Measurements from ENCODE around the gene FNDC8. TPM values are rescaled to one million over a fixed set of nuclear protein-coding genes. Genes with fewer than 3 reads are reported as not detected.
"Not testable (repeated sequence)": the region's sequence is repeated elsewhere in the genome, so short reads cannot be mapped to it uniquely, and the experiment has no call there.

FNDC8 gene
- polyA plus RNA-seq, 1 of the 3 experiments (the other 2 are of a cell fraction) = not detected

- H3K4me2 ChIP-seq = no peak overlapping the region
- H3K79me2 ChIP-seq (ENCODE audit: insufficient read depth) = no peaks in the 10 kb centered on the region
- H4K20me1 ChIP-seq (ENCODE audit: insufficient read depth) = no peaks in the 10 kb centered on the region
- H2AFZ ChIP-seq (ENCODE audit: low read depth) = no peak overlapping the region
- TF ChIP-seq MEF2A (IDR thresholded peaks at IDR 0.05; ENCODE audit: borderline replicate concordance, low read depth) = no peak
- no peak for TF ChIP-seq POLR2AphosphoS5 (IDR thresholded peaks at IDR 0.05; ENCODE audit: low read depth, low read length)
- TF ChIP-seq MXI1 (IDR thresholded peaks at IDR 0.05; ENCODE audit: low read depth, low read length) = no peak
- TF ChIP-seq FOXJ3 (CRISPR knock-in tag; IDR thresholded peaks at IDR 0.05) = no peak
- no peak overlapping the region for H3K27ac ChIP-seq (ENCODE audit: low read depth in 2 of 2, low read length in 1 of 2)
- H3K36me3 ChIP-seq (replicated peaks in 1 of 2; ENCODE audit: control insufficient read depth in 1 of 2, insufficient read depth in 2 of 2, low read length in 1 of 2) = no peaks in the 10 kb centered on the region
- no peaks in the 10 kb centered on the region for H3K4me1 ChIP-seq (ENCODE audit: control insufficient read depth in 1 of 2, insufficient read depth in 2 of 2, low read depth in 1 of 2, low read length in 1 of 2)
- no peak overlapping the region for H3K4me3 ChIP-seq (ENCODE audit: low read depth in 2 of 2, low read length in 1 of 2)
- no peaks in the 10 kb centered on the region for H3F3A ChIP-seq (replicated peaks; ENCODE audit: insufficient read depth)
- no peak for DNase-seq
- ChIA-PET POLR2A (no interaction called here), CTCF (no interaction called here)
- no peak overlapping the region for H3K9ac ChIP-seq
- no peaks in the 10 kb centered on the region for H3K9me3 ChIP-seq
- peaks cover 38% of the 10 kb centered on the region; the same call in 1 of the 2 replicates for H3K27me3 ChIP-seq (ENCODE audit: insufficient read depth)
- 8% methylated on average over 7 of the region's 8 CpGs for WGBS (ENCODE audit: low lambda C conversion rate)
- no peaks in the 10 kb centered on the region for H3K9me2 ChIP-seq
These were observed 55.5 kb downstream of the FNDC8 start for GRCh38 chr17:35176897-35177296.

DNA sequence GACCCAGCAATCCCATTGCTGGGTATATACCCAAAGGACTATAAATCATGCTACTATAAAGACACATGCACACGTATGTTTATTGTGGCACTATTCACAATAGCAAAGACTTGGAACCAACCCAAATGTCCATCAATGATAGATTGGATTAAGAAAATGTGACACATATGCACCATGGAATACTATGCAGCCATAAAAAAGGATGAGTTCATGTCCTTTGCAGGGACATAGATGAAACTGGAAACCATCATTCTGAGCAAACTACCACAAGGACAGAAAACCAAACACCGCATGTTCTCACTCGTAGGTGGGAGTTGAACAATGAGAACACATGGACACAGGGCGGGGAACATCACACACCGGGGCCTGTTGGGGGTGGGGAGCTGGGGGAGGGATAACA is 58.0 kb downstream of the FNDC8 start:
- H3K9me3 ChIP-seq; CTCF ChIA-PET; H3K36me3 ChIP-seq (replicated peaks in 1 of 2; ENCODE audit: control insufficient read depth in 1 of 2, insufficient read depth in 2 of 2, low read length in 1 of 2); H3K79me2 ChIP-seq (ENCODE audit: insufficient read depth); DNase-seq; H3K4me1 ChIP-seq (ENCODE audit: control insufficient read depth in 1 of 2, insufficient read depth in 2 of 2, low read depth in 1 of 2, low read length in 1 of 2); H4K20me1 ChIP-seq (ENCODE audit: insufficient read depth); H3K9ac ChIP-seq; H3K27ac ChIP-seq (ENCODE audit: low read depth in 2 of 2, low read length in 1 of 2); H3F3A ChIP-seq (replicated peaks; ENCODE audit: insufficient read depth); H3K4me2 ChIP-seq; H3K4me3 ChIP-seq (ENCODE audit: low read depth in 2 of 2, low read length in 1 of 2); POLR2A ChIA-PET; H3K9me2 ChIP-seq; H2AFZ ChIP-seq (ENCODE audit: low read depth): not testable (repeated sequence)
- WGBS (ENCODE audit: low lambda C conversion rate) = 7% methylated on average over 5 of the region's 5 CpGs
- H3K27me3 ChIP-seq (ENCODE audit: insufficient read depth) = peaks cover 32% of the 10 kb centered on the region; the same call in 1 of the 2 replicates

Small RNA genes lying within 50 kb of the gene (small RNA-seq; reads per million reads assigned to genes)
- gene AC004223.1 (0 to 9.5 (median 2.1) reads per million in 7 experiments), gene RNU6-840P (0 reads per million in 7 experiments)

Other genes starting within 250 kb of the FNDC8 start
- 0.48 and 0.57 TPM in 2 replicates for gene CCT6B, start 160.2 kb upstream of the FNDC8 start, polyA plus RNA-seq (2012; rRNA removed)
- 7.8 and 8.8 TPM in 2 replicates for gene ZNF830, start 160.1 kb upstream of the FNDC8 start, polyA plus RNA-seq (2012; rRNA removed)
- 25.7 and 28.6 TPM in 2 replicates for gene LIG3, start 141.1 kb upstream of the FNDC8 start, polyA plus RNA-seq (2012; rRNA removed)
- gene RFFL, start 57.9 kb upstream of the FNDC8 start, polyA plus RNA-seq (2012; rRNA removed) = 10.1 and 12.7 TPM in 2 replicates
- 11.6 and 13.7 TPM in 2 replicates for gene RAD51D, start 1.8 kb upstream of the FNDC8 start, polyA plus RNA-seq (2012; rRNA removed)
- gene NLE1, start 20.7 kb downstream of the FNDC8 start, polyA plus RNA-seq (2012; rRNA removed) = 22.1 and 25.3 TPM in 2 replicates
- not detected in 2 replicates for gene UNC45B, start 26.2 kb downstream of the FNDC8 start, polyA plus RNA-seq (2012; rRNA removed)
- gene SLC35G3, start 72.8 kb downstream of the FNDC8 start, polyA plus RNA-seq (2012; rRNA removed) = not detected in 2 replicates
- 1.4 and 1.9 TPM in 2 replicates for gene SLFN5, start 121.5 kb downstream of the FNDC8 start, polyA plus RNA-seq (2012; rRNA removed)